GM12892 (cell line): ENCODE results near the gene ST7.

Source experiments
- DNase-seq: peaks from one replicate; pipeline ENCODE4 v3.0.0; 2011; ENCODE audit not compliant: insufficient read length
- FAIRE-seq: peaks from 2 replicates; lab custom pipeline; 2011; peaks lifted over from hg19 to GRCh38; lab: Jason Lieb, UNC
- POLR2A ChIP-seq: IDR thresholded peaks from 2 replicates; pipeline ENCODE4 v1.6.1; 2011; ENCODE audit warnings: low read depth, low read length, control low read depth
- POLR2AphosphoS5 ChIP-seq: IDR thresholded peaks from 2 replicates; pipeline ENCODE4 v1.6.1; 2011; ENCODE audit warnings: low read depth, low read length, control low read depth
- TAF1 ChIP-seq: IDR thresholded peaks from 2 replicates; pipeline ENCODE4 v1.6.1; 2011; ENCODE audit warnings: low read depth, mild to moderate bottlenecking, control low read depth, low read length, borderline replicate concordance

Gene ST7

GRCh38 chr7:117273325-117273724, 320.0 kb downstream of the ST7 start:
- FAIRE-seq (no peak), DNase-seq (no peak)
- TF ChIP-seq POLR2AphosphoS5, result no peak
- TF ChIP-seq POLR2A, result no peak
- no peak for TF ChIP-seq TAF1

- no peak for FAIRE-seq
Measured at GRCh38 chr7:117273814-117274225, 320.5 kb downstream of the ST7 start.

GRCh38 chr7:117274951-117275350, 321.6 kb downstream of the ST7 start:
- FAIRE-seq (peak; percentile 70), DNase-seq (no peak)
- TF ChIP-seq TAF1, result no peak
- no peak for TF ChIP-seq POLR2A
- TF ChIP-seq POLR2AphosphoS5, result no peak

More at GRCh38 chr7:117273814-117274225, 320.5 kb downstream of the ST7 start:
- TF ChIP-seq TAF1 (no peak), POLR2A (no peak), POLR2AphosphoS5 (no peak)
- no peak for DNase-seq

DNA sequence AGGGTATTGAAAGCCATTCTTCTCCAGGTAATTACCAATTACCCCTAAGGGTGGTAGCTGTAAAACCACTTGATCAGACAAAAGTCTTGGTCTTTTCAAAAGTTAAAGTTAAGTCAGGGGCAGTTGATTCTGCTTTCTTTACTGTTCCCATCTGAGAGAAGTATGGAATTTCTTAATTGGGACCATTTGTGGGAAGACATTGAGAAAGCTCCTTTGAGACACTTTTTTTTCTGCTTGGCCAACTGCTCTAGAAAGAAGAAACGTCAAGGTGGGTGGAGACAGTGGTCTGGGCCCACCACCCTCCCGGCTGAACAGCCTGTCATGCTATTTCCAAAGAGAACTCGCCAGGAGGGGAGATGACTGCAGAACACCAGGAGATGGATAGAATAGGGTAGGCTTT, 324.3 kb downstream of the ST7 start:
- DNase-seq (no peak), FAIRE-seq (no peak)
- TF ChIP-seq TAF1 (no peak), POLR2AphosphoS5 (no peak), POLR2A (no peak)

- TF ChIP-seq POLR2AphosphoS5 (no peak), TAF1 (no peak), POLR2A (no peak)
- DNase-seq (no peak), FAIRE-seq (no peak)
Measured at GRCh38 chr7:117278040-117278439, 324.7 kb downstream of the ST7 start.

DNA sequence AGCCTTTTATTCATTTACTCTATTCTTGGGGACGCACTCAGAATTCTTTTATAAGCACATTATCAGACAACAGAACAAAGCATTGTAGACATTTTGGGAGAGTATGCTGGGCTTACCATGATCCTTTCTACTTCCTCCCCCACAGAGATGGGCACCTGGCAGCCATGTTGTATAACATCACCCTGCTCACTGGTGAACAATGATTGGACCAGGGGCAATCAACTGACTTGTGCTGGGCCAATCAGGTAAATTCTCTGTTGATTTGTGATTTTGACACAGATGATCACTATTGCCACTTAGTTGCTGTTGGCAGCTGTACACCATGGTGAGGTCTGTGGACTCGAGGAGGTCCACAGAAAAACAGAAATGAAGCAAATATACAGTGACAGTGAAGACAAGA, 325.9 kb downstream of the ST7 start:
- DNase-seq, result no peak
- TF ChIP-seq POLR2AphosphoS5, result no peak
- TF ChIP-seq POLR2A, result no peak
- no peak for TF ChIP-seq TAF1
- FAIRE-seq, result no peak
